Measurements from ENCODE around the gene RNF169.

GRCh38 chr11:74719011-74719410 is 29.6 kb upstream of the RNF169 start:
- no peak for TF ChIP-seq CTCF (conservative IDR thresholded peaks at IDR 0.05; ENCODE audit: low read depth, low read length)
- no peak for TF ChIP-seq EZH2 (IDR thresholded peaks at IDR 0.05; ENCODE audit: borderline replicate concordance, low read depth, low read length, poor library complexity, severe bottlenecking)
